OCI-LY1 (cell line): Measurements from ENCODE around the gene CCDC88B.

Source experiments
- EZH2 ChIP-seq: fragments of 200-600 bp; sonication (generic), shearing (Covaris generic); IDR thresholded peaks from 2 replicates; pipeline ENCODE4 v1.8.0; 2017; ENCODE audit warnings: borderline replicate concordance, mixed run types, mild to moderate bottlenecking, antibody characterized with exemption, low read length, moderate library complexity, mixed read lengths
- TF ChIP-seq, protein P1 (sequence below): fragments of 200-600 bp; sonication (generic), shearing (Covaris generic); IDR thresholded peaks from 2 replicates; pipeline ENCODE4 v1.5.1; 2017; ENCODE audit warnings: mild to moderate bottlenecking, antibody characterized with exemption, low read length, moderate library complexity, mixed read lengths

- TF ChIP-seq, protein P1, sequence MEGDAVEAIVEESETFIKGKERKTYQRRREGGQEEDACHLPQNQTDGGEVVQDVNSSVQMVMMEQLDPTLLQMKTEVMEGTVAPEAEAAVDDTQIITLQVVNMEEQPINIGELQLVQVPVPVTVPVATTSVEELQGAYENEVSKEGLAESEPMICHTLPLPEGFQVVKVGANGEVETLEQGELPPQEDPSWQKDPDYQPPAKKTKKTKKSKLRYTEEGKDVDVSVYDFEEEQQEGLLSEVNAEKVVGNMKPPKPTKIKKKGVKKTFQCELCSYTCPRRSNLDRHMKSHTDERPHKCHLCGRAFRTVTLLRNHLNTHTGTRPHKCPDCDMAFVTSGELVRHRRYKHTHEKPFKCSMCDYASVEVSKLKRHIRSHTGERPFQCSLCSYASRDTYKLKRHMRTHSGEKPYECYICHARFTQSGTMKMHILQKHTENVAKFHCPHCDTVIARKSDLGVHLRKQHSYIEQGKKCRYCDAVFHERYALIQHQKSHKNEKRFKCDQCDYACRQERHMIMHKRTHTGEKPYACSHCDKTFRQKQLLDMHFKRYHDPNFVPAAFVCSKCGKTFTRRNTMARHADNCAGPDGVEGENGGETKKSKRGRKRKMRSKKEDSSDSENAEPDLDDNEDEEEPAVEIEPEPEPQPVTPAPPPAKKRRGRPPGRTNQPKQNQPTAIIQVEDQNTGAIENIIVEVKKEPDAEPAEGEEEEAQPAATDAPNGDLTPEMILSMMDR: no peak
- TF ChIP-seq EZH2: no peak
Observed at GRCh38 chr11:64395545-64396078, 55.6 kb downstream of the CCDC88B start.
